NK-92 (cell line): ENCODE results near the gene SAMD1.
"Not testable (repeated sequence)": the region's sequence is repeated elsewhere in the genome, so short reads cannot be mapped to it uniquely, and the experiment has no call there.

Source experiments
- DNase-seq: peaks from one replicate; lab custom pipeline; 2025; ENCODE audit not compliant: unreplicated experiment; lab: John Stamatoyannopoulos, UW

Gene SAMD1

DNA sequence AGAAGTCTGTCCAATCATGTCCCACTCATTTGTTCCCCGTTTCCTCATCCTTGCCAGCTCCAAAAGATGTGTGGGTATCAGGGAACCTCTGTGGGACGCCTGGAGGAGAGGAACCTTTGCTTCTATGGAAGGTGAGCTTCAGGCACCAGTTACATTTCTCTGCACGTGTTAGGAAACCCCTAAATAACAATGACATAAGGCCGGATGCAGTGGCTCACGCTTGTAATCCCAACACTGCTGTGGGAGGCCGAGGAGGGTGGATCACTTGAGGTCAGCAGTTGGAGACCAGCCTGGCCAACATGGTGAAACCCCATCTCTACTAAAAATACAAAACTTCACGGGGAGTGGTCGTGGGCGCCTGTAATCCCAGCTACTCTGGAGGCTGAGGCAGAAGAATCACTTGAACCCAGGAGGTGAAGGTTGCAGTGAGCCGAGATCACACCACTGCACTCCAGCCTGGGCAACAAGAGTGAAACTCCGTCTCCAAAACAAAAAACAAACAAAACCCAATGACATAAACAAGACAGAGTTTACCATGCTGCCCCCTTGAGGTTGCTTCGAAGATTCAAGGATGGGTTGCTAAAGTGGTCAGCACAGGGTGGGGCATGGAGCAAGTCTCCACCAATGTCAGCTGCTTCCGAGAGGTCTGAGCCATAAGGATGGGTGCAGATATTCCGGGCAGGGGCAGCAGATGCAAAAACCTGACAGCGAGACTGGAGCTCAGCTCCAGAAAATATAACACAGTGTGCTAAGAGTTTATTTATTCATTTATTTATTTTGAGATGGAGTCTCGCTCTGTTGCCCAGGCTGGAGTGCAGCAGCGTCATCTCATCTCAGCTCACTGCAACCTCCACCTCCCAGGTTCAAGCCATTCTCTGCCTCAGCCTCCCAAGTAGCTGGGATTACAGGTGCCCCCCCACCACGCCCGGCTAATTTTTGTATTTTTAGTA, 47.6 kb downstream of the SAMD1 start:
- not testable (repeated sequence) for DNase-seq

- DNase-seq, result no peak
Measured at GRCh38 chr19:14039181-14039580, 51.4 kb downstream of the SAMD1 start.
